HFFc6 (cell line): ENCODE measurements around the gene KIF9. TPM values are rescaled to one million over a fixed set of nuclear protein-coding genes. Genes with fewer than 3 reads are reported as not detected.

Source experiments
- DNase-seq: peaks from one replicate; pipeline ENCODE4 v3.0.0-alpha.2; 2018
- H3K27ac Mint-ChIP-seq: 2 replicates; pipeline ENCODE4 v1.8.0; 2020; ENCODE audit warnings: mild to moderate bottlenecking, mixed read lengths
- H3K27me3 Mint-ChIP-seq: 2 replicates; pipeline ENCODE4 v1.8.0; 2021; ENCODE audit warnings: mild to moderate bottlenecking, moderate library complexity, mixed read lengths; ENCODE audit not compliant: insufficient read depth
- H3K36me3 Mint-ChIP-seq: 2 replicates; pipeline ENCODE4 v1.8.0; 2021; ENCODE audit warnings: low read depth, mixed read lengths
- H3K4me1 Mint-ChIP-seq: 2 replicates; pipeline ENCODE4 v1.8.0; 2020; ENCODE audit warnings: low read depth, mixed read lengths
- H3K4me3 Mint-ChIP-seq: 2 replicates; pipeline ENCODE4 v1.8.0; 2020; ENCODE audit warnings: mild to moderate bottlenecking, moderate library complexity, mixed read lengths
- H3K9me3 Mint-ChIP-seq: 2 replicates; pipeline ENCODE4 v1.8.0; 2020; ENCODE audit warnings: mild to moderate bottlenecking, mixed read lengths
- CTCF ChIP-seq: fragments of 200-600 bp; sonication (generic); IDR thresholded peaks from 2 replicates; pipeline ENCODE4 v1.5.0; 2021; ENCODE audit warnings: antibody characterized with exemption, mild to moderate bottlenecking
- total RNA-seq, 6 experiments: library from RNA; stranded (reverse); fragmentation: NEBNext Ultra II Directional; extraction: Animal tissue kit (Norgen Biotek cat#: 25700); gene quantifications; 2 replicates in 1 of 6; 3 replicates in 5 of 6; pipeline ENCODE4 v1.2.3, GENCODE V29; 2021

The KIF9 gene
- total RNA-seq, 6 experiments from 2014 or later = 5.0 to 8.6 (median 5.7) TPM

GRCh38 chr3:47288966-47289910, 6.6 kb upstream of the KIF9 start:
- TF ChIP-seq CTCF = no peak
- Mint-ChIP-seq H3K4me1 (peaks cover 47% of the 10 kb centered on the region), H3K36me3 (peaks cover 19% of the 10 kb centered on the region), H3K27ac (no peak overlapping the region), H3K9me3 (no peaks in the 10 kb centered on the region), H3K27me3 (no peaks in the 10 kb centered on the region), H3K4me3 (no peak overlapping the region)
- DNase-seq = no peak

GRCh38 chr3:47283591-47284364, 1.2 kb upstream of the KIF9 start:
- Mint-ChIP-seq H3K4me3 (peak overlapping the region; percentile 98), H3K4me1 (peaks cover 47% of the 10 kb centered on the region), H3K27ac (peak overlapping the region; percentile 100), H3K27me3 (peaks cover 4% of the 10 kb centered on the region; the same call in 1 of the 2 replicates), H3K9me3 (no peaks in the 10 kb centered on the region), H3K36me3 (peaks cover 18% of the 10 kb centered on the region)
- TF ChIP-seq CTCF = no peak
- no peak for DNase-seq

GRCh38 chr3:47283193-47283537, 566 bp upstream of the KIF9 start:
- H3K27ac Mint-ChIP-seq = peak overlapping the region; percentile 100
- H3K4me1 Mint-ChIP-seq = peaks cover 41% of the 10 kb centered on the region
- H3K27me3 Mint-ChIP-seq = peaks cover 4% of the 10 kb centered on the region; the same call in 1 of the 2 replicates
- H3K36me3 Mint-ChIP-seq = peaks cover 12% of the 10 kb centered on the region
- no peak for DNase-seq
- H3K9me3 Mint-ChIP-seq = no peaks in the 10 kb centered on the region
- H3K4me3 Mint-ChIP-seq = peak overlapping the region; percentile 98
- TF ChIP-seq CTCF = no peak

- Mint-ChIP-seq H3K27me3 (peaks cover 4% of the 10 kb centered on the region; the same call in 1 of the 2 replicates), H3K9me3 (no peaks in the 10 kb centered on the region), H3K36me3 (peaks cover 6% of the 10 kb centered on the region; the same call in 1 of the 2 replicates), H3K4me1 (peaks cover 26% of the 10 kb centered on the region), H3K4me3 (no peak overlapping the region), H3K27ac (no peak overlapping the region; the same call in 1 of the 2 replicates)
- TF ChIP-seq CTCF = no peak
- no peak for DNase-seq
Observed at GRCh38 chr3:47280519-47280918, 2.1 kb downstream of the KIF9 start.

- H3K27me3 Mint-ChIP-seq = no peaks in the 10 kb centered on the region; the same call in 1 of the 2 replicates
Observed at GRCh38 chr3:47276558-47276957, 6.0 kb downstream of the KIF9 start.

More at GRCh38 chr3:47276558-47276957, 6.0 kb downstream of the KIF9 start:
- TF ChIP-seq CTCF = no peak
- DNase-seq = no peak
- Mint-ChIP-seq H3K9me3 (no peaks in the 10 kb centered on the region), H3K4me3 (no peak overlapping the region), H3K27ac (no peak overlapping the region), H3K36me3 (no peaks in the 10 kb centered on the region), H3K4me1 (peaks cover 4% of the 10 kb centered on the region)
